Caco-2 (cell line): ENCODE measurements around the gene MET. TPM values are rescaled to one million over a fixed set of nuclear protein-coding genes. Genes with fewer than 3 reads are reported as not detected.

Experiments used
- BruUV-seq: library from RNA; stranded (reverse); fragments of 400-500 nt; replicated peaks from 2 replicates; lab custom pipeline; 2021; lab: Mats Ljungman, UMichigan
- CTCF ChIA-PET: fragments of 300-600 bp; sonication (Branson Sonifier 250); formaldehyde crosslinking; loops from one replicate; lab custom pipeline; 2022; ENCODE audit warnings: antibody characterized with exemption; lab: Charles Lee
- POLR2A ChIA-PET: fragments of 300-600 bp; sonication (Branson Sonifier 250); formaldehyde crosslinking; loops from one replicate; lab custom pipeline; 2022; ENCODE audit warnings: antibody characterized with exemption; lab: Charles Lee
- DNase-seq, 2 experiments: peaks; one replicate each; pipeline versions ENCODE4 v3.0.0 to v3.0.0-alpha.2; 2020 to 2022
- H3K27me3 ChIP-seq: replicated peaks from 2 replicates; pipeline ENCODE4 v1.6.0; 2011; ENCODE audit warnings: low read length; ENCODE audit not compliant: control insufficient read depth, insufficient read depth
- H3K36me3 ChIP-seq: 2 replicates; pipeline ENCODE4 v1.5.1; 2011; ENCODE audit warnings: low read length; ENCODE audit not compliant: control insufficient read depth, insufficient read depth
- H3K4me1 ChIP-seq: fragments of 250-450 bp; sonication (Bioruptor Pico); 2 replicates; pipeline ENCODE4 v1.5.1; 2020; ENCODE audit warnings: mild to moderate bottlenecking
- H3K4me3 ChIP-seq: 2 replicates; pipeline ENCODE4 v1.5.1; 2011; ENCODE audit warnings: low read depth, mild to moderate bottlenecking, control low read depth, low read length
- H3K9me3 ChIP-seq: fragments of 250-450 bp; sonication (Bioruptor Pico); 2 replicates; pipeline ENCODE4 v1.5.1; 2020; ENCODE audit warnings: mild to moderate bottlenecking, moderate library complexity
- H3K27ac Mint-ChIP-seq: one replicate; pipeline ENCODE4 v1.8.0; 2022; ENCODE audit warnings: mixed read lengths; ENCODE audit not compliant: unreplicated experiment
- H3K27me3 Mint-ChIP-seq: one replicate; pipeline ENCODE4 v1.8.0; 2022; ENCODE audit warnings: mixed read lengths; ENCODE audit not compliant: insufficient read depth, unreplicated experiment
- H3K36me3 Mint-ChIP-seq: one replicate; pipeline ENCODE4 v1.8.0; 2022; ENCODE audit warnings: mild to moderate bottlenecking, mixed read lengths; ENCODE audit not compliant: insufficient read depth, unreplicated experiment
- H3K4me1 Mint-ChIP-seq: one replicate; pipeline ENCODE4 v1.8.0; 2022; ENCODE audit warnings: low read depth, mixed read lengths; ENCODE audit not compliant: unreplicated experiment
- H3K4me3 Mint-ChIP-seq: one replicate; pipeline ENCODE4 v1.8.0; 2022; ENCODE audit warnings: mild to moderate bottlenecking, moderate library complexity, mixed read lengths; ENCODE audit not compliant: unreplicated experiment
- H3K9me3 Mint-ChIP-seq: one replicate; pipeline ENCODE4 v1.8.0; 2022; ENCODE audit warnings: mixed read lengths; ENCODE audit not compliant: unreplicated experiment
- CTCF ChIP-seq, 2 experiments: fragments of 200-600 bp in 1 of 2; IDR thresholded peaks; 1 replicate in 1 of 2; 2 replicates in 1 of 2; pipeline versions ENCODE4 v1.5.1 to v1.8.0; 2011 to 2022; ENCODE audit warnings: antibody characterized with exemption in 1 of 2, control low read depth in 1 of 2, inconsistent platforms in 1 of 2, low read depth in 1 of 2, low read length in 1 of 2, mild to moderate bottlenecking in 1 of 2, moderate library complexity in 1 of 2; ENCODE audit not compliant: insufficient read depth in 1 of 2, severe bottlenecking in 1 of 2, unreplicated experiment in 1 of 2
- intact Hi-C: fragments of 100-400 bp; cut with micrococcal nuclease; formaldehyde crosslinking; loops from one replicate; pipeline ENCODE4 v1.10.0; 2022; ENCODE audit not compliant: unreplicated experiment
- total RNA-seq: library from RNA; stranded (reverse); gene quantifications from 2 replicates; pipeline ENCODE4 v1.2.3, GENCODE V29; 2022

Gene MET
- total RNA-seq, 1 experiment from 2014 or later, result 82.9 TPM

GRCh38 chr7:116801092-116801710 is 129.2 kb downstream of the MET start:
- Mint-ChIP-seq H3K9me3 (no peaks in the 10 kb centered on the region), H3K4me1 (peaks cover 34% of the 10 kb centered on the region), H3K36me3 (peaks cover 31% of the 10 kb centered on the region), H3K4me3 (peak overlapping the region; percentile 36), H3K27me3 (no peaks in the 10 kb centered on the region), H3K27ac (peak overlapping the region; percentile 88)
- Histone ChIP-seq H3K27me3 (no peaks in the 10 kb centered on the region), H3K9me3 (no peaks in the 10 kb centered on the region), H3K4me1 (peaks cover 62% of the 10 kb centered on the region), H3K36me3 (no peaks in the 10 kb centered on the region; the same call in 1 of the 2 replicates), H3K4me3 (no peak overlapping the region)
- no TSS peak for BruUV-seq
- peak; percentile 51 to 53 for DNase-seq
- POLR2A ChIA-PET, result interaction anchor here (0.6 kb wide), 1 partner anchor 73 kb away, joined by 3 read pairs; no protein-coding TSS in a partner anchor
- no peak for TF ChIP-seq CTCF (IDR thresholded peaks at IDR 0.05; ENCODE audit: insufficient read depth in 1 of 2, low read depth in 1 of 2, low read length in 1 of 2, severe bottlenecking in 1 of 2, unreplicated experiment in 1 of 2)
- intact Hi-C loops, result loop anchor here (1.0 to 10.0 kb wide), 3 partner anchors 8 to 836 kb away; no protein-coding TSS in a partner anchor
- CTCF ChIA-PET, result interaction anchor here (0.8 kb wide), 1 partner anchor 130 kb away, joined by 4 read pairs; the partner anchor contains the start of gene MET

GRCh38 chr7:116802144-116802745 is 130.2 kb downstream of the MET start:
- Histone ChIP-seq H3K4me3 (no peak overlapping the region), H3K27me3 (no peaks in the 10 kb centered on the region), H3K36me3 (no peaks in the 10 kb centered on the region), H3K9me3 (no peaks in the 10 kb centered on the region), H3K4me1 (peaks cover 72% of the 10 kb centered on the region)
- intact Hi-C loops, result loop anchor here (10.0 kb wide), 1 partner anchor 837 kb away; no protein-coding TSS in a partner anchor
- CTCF ChIA-PET, result interaction anchor here (0.8 kb wide), 1 partner anchor 131 kb away, joined by 4 read pairs; the partner anchor contains the start of gene MET
- TF ChIP-seq CTCF (IDR thresholded peaks at IDR 0.05; ENCODE audit: insufficient read depth in 1 of 2, low read depth in 1 of 2, low read length in 1 of 2, severe bottlenecking in 1 of 2, unreplicated experiment in 1 of 2), result no peak
- H3K27me3 Mint-ChIP-seq, result no peaks in the 10 kb centered on the region
- peaks cover 24% of the 10 kb centered on the region for H3K36me3 Mint-ChIP-seq
- H3K9me3 Mint-ChIP-seq, result no peaks in the 10 kb centered on the region
- POLR2A ChIA-PET, result no interaction called here
- H3K4me1 Mint-ChIP-seq, result peaks cover 40% of the 10 kb centered on the region
- BruUV-seq, result no TSS peak
- peak overlapping the region; percentile 88 for H3K27ac Mint-ChIP-seq
- H3K4me3 Mint-ChIP-seq, result peak overlapping the region; percentile 63
- no peak for DNase-seq

GRCh38 chr7:116802746-116803152 is 130.8 kb downstream of the MET start:
- no peaks in the 10 kb centered on the region for H3K36me3 ChIP-seq
- H3K27me3 ChIP-seq, result no peaks in the 10 kb centered on the region
- no TSS peak for BruUV-seq
- ChIA-PET POLR2A (no interaction called here), CTCF (no interaction called here)
- H3K9me3 ChIP-seq, result no peaks in the 10 kb centered on the region
- Mint-ChIP-seq H3K9me3 (no peaks in the 10 kb centered on the region), H3K36me3 (peaks cover 24% of the 10 kb centered on the region), H3K4me1 (peaks cover 43% of the 10 kb centered on the region), H3K4me3 (peak overlapping the region; percentile 63), H3K27me3 (no peaks in the 10 kb centered on the region), H3K27ac (peak overlapping the region; percentile 88)
- intact Hi-C loops, result loop anchor here (10.0 kb wide), 1 partner anchor 838 kb away; no protein-coding TSS in a partner anchor
- TF ChIP-seq CTCF (IDR thresholded peaks at IDR 0.05; ENCODE audit: insufficient read depth in 1 of 2, low read depth in 1 of 2, low read length in 1 of 2, severe bottlenecking in 1 of 2, unreplicated experiment in 1 of 2), result peak in 1 of 2 experiments; percentile 45
- peaks cover 72% of the 10 kb centered on the region for H3K4me1 ChIP-seq
- H3K4me3 ChIP-seq, result no peak overlapping the region
- peak in 1 of 2 experiments; percentile 43 for DNase-seq
